Fibroblast of mammary gland (primary cell): ENCODE data around the gene TTC3.
"Not testable (repeated sequence)": the region's sequence is repeated elsewhere in the genome, so short reads cannot be mapped to it uniquely, and the experiment has no call there.

Experiments used
- DNase-seq: peaks from one replicate; pipeline ENCODE4 v3.0.0-alpha.2; 2010; ENCODE audit warnings: low read depth
- H3K4me3 ChIP-seq: 2 replicates; pipeline ENCODE4 v1.5.1; 2011; ENCODE audit warnings: low read depth, mild to moderate bottlenecking, low read length, moderate library complexity; ENCODE audit not compliant: control insufficient read depth
- CTCF ChIP-seq: conservative IDR thresholded peaks from 2 replicates; pipeline ENCODE4 v1.5.1; 2011; ENCODE audit warnings: low read depth, low read length, inconsistent platforms; ENCODE audit not compliant: control insufficient read depth, insufficient read depth

The TTC3 gene

GRCh38 chr21:37128076-37128475, 55.0 kb downstream of the TTC3 start:
- no peak overlapping the region for H3K4me3 ChIP-seq
- no peak for TF ChIP-seq CTCF
- DNase-seq = no peak

GRCh38 chr21:37130971-37131370, 57.9 kb downstream of the TTC3 start:
- no peak overlapping the region for H3K4me3 ChIP-seq
- DNase-seq = no peak
- no peak for TF ChIP-seq CTCF

- no peak overlapping the region for H3K4me3 ChIP-seq
- no peak for DNase-seq
These were observed 63.2 kb downstream of the TTC3 start for GRCh38 chr21:37136261-37136660.

GRCh38 chr21:37136744-37137143, 63.7 kb downstream of the TTC3 start:
- no peak for DNase-seq
- no peak for TF ChIP-seq CTCF
- H3K4me3 ChIP-seq = no peak overlapping the region

More at GRCh38 chr21:37136261-37136660, 63.2 kb downstream of the TTC3 start:
- no peak for TF ChIP-seq CTCF

GRCh38 chr21:37139154-37139553, 66.1 kb downstream of the TTC3 start:
- TF ChIP-seq CTCF = no peak
- no peak overlapping the region for H3K4me3 ChIP-seq
- no peak for DNase-seq

- no peak for DNase-seq
- no peak overlapping the region for H3K4me3 ChIP-seq
- TF ChIP-seq CTCF = no peak
These were observed 66.8 kb downstream of the TTC3 start for GRCh38 chr21:37139902-37140301.

GRCh38 chr21:37143392-37143791, 70.3 kb downstream of the TTC3 start:
- DNase-seq, H3K4me3 ChIP-seq: not testable (repeated sequence)

GRCh38 chr21:37145635-37146111, 72.6 kb downstream of the TTC3 start:
- no peak overlapping the region for H3K4me3 ChIP-seq
- no peak for TF ChIP-seq CTCF
- peak; percentile 69 for DNase-seq
